ENCODE results near the gene SH3BGRL.
"Not testable (repeated sequence)": the region's sequence is repeated elsewhere in the genome, so short reads cannot be mapped to it uniquely, and the experiment has no call there.

SH3BGRL gene

DNA sequence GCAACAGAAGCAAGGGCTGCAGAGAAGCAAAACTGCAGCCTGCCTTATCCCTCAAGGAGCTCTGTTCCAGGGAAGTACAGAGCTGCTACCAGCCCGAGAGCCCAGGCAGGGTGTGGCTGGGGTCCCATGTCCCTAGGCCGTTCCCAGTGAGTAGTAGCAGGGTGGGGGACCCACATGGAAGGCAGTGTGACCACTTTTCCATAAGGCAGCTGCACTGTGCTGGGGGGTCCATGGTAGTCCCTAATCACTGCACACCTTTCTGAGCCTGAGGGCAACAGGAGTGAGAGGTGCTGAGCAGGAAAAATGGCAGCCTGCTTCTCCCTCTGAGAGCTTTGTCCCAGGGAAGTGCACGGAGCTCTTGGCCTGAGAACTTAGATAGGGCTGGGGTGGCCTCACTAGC, 135.9 kb downstream of the SH3BGRL start:
- no peak for TF ChIP-seq CTCF (IDR thresholded peaks at IDR 0.05)
- Histone ChIP-seq H3K4me3 (ENCODE audit: low read depth in 1 of 2, low read length in 1 of 2) (no peak overlapping the region), H3K27me3 (no peaks in the 10 kb centered on the region)

DNA sequence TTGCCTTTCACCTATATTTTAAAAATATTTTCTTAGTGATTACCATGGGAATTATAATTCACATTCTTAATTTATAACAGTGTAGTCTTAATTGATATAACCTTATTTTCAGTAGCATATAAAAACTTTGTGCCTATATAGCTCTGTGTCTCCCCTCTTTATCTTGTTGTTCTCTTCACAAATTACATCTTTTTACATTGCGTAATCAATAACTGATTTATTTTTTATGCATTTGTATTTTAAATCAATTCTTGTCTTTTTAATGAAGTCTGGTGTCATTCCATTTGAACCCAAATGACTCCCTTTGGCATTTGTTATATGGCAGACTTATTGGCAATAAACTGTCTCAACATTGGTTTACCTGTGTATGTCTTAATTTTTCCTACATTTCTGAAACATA, 137.0 kb downstream of the SH3BGRL start:
- no peaks in the 10 kb centered on the region for H3K27me3 ChIP-seq
- H3K36me3 ChIP-seq: no peaks in the 10 kb centered on the region
- no peak overlapping the region for H3K27ac ChIP-seq
- no peak overlapping the region for H3K4me3 ChIP-seq (ENCODE audit: low read depth in 1 of 2, low read length in 1 of 2)
- H3K9me3 ChIP-seq: no peaks in the 10 kb centered on the region
- no peaks in the 10 kb centered on the region for H3K4me1 ChIP-seq (ENCODE audit: control insufficient read depth in 1 of 2, insufficient read depth in 1 of 2, low read depth in 1 of 2, low read length in 1 of 2)
- no peak for TF ChIP-seq CTCF (IDR thresholded peaks at IDR 0.05)

More for the DNA sequence above, 135.9 kb downstream of the SH3BGRL start:
- no peaks in the 10 kb centered on the region for H3K36me3 ChIP-seq
- H3K4me1 ChIP-seq (ENCODE audit: control insufficient read depth in 1 of 2, insufficient read depth in 1 of 2, low read depth in 1 of 2, low read length in 1 of 2): no peaks in the 10 kb centered on the region
- no peaks in the 10 kb centered on the region for H3K9me3 ChIP-seq
- no peak overlapping the region for H3K27ac ChIP-seq

GRCh38 chrX:81345296-81345695, 143.4 kb downstream of the SH3BGRL start:
- H3K4me1 ChIP-seq (ENCODE audit: control insufficient read depth in 1 of 2, insufficient read depth in 1 of 2, low read depth in 1 of 2, low read length in 1 of 2): not testable (repeated sequence)

More at GRCh38 chrX:81345296-81345695, 143.4 kb downstream of the SH3BGRL start:
- H3K27me3 ChIP-seq; H3K9me3 ChIP-seq; H3K36me3 ChIP-seq; H3K27ac ChIP-seq; H3K4me3 ChIP-seq (ENCODE audit: low read depth in 1 of 2, low read length in 1 of 2): not testable (repeated sequence)

Data from neutrophil (primary cell).